K562 (cell line): ENCODE results near the gene MRPL41. TPM values are rescaled to one million over a fixed set of nuclear protein-coding genes. Genes with fewer than 3 reads are reported as not detected.

Source experiments
- ATAC-seq: fragments of 200-7000 bp; cut with Tn5 transposase; 3 replicates; pipeline ENCODE4 v1.9.1; 2020; ENCODE audit warnings: moderate library complexity
- BruUV-seq: library from RNA; stranded (reverse); fragments of 400-500 nt; replicated peaks from 2 replicates; lab custom pipeline; 2021; lab: Mats Ljungman, UMichigan
- CTCF ChIA-PET: fragments of 300-600 bp; formaldehyde crosslinking; extraction: SDS; loops from one replicate; lab custom pipeline; 2021; ENCODE audit warnings: low intra/inter-chr PET ratio; lab: Yijun Ruan, JAX
- POLR2A ChIA-PET: fragments of 300-600, 350-650 bp; sonication (Branson Sonifier 250); formaldehyde crosslinking; extraction: SDS; loops from one replicate; lab custom pipeline; 2021; ENCODE audit warnings: antibody characterized with exemption, inconsistent platforms; lab: Yijun Ruan, JAX
- DNase-seq, 4 experiments: peaks; one replicate each; pipeline versions ENCODE4 v3.0.0 to v3.0.0-alpha.2; 2011 to 2018; ENCODE audit warnings: low spot score in 3 of 4, mixed read lengths in 3 of 4; ENCODE audit errors: extremely low read depth in 1 of 4
- FAIRE-seq: peaks from 2 replicates; lab custom pipeline; 2011; peaks lifted over from hg19 to GRCh38; lab: Jason Lieb, UNC
- H2AFZ ChIP-seq: 2 replicates; pipeline ENCODE4 v1.6.0; 2011; ENCODE audit warnings: low read depth, low read length, control low read depth, inconsistent platforms
- H3K27ac ChIP-seq: fragments of 200-600 bp; 3 replicates; pipeline ENCODE4 v1.8.0; 2011; ENCODE audit warnings: low read depth, mild to moderate bottlenecking, control low read depth, inconsistent platforms, low read length, moderate library complexity, mixed read lengths; ENCODE audit errors: extremely low read depth
- H3K27me3 ChIP-seq, 2 experiments: fragments of 300-600 bp in 1 of 2; 2 replicates in 1 of 2; 3 replicates in 1 of 2; pipeline versions ENCODE4 v1.6.0 to v1.8.0; 2011; ENCODE audit warnings: inconsistent platforms in 2 of 2, low read length in 2 of 2, mild to moderate bottlenecking in 1 of 2, mixed read lengths in 1 of 2, moderate library complexity in 1 of 2; ENCODE audit not compliant: control insufficient read depth in 2 of 2, insufficient read depth in 2 of 2
- H3K36me3 ChIP-seq: fragments of 300-600 bp; 3 replicates; pipeline ENCODE4 v1.8.0; 2011; ENCODE audit warnings: mild to moderate bottlenecking, low read length, inconsistent platforms; ENCODE audit not compliant: control insufficient read depth, insufficient read depth
- H3K4me1 ChIP-seq, 2 experiments: fragments of 200-600 bp in 1 of 2; replicated peaks in 1 of 2; 2 replicates in 1 of 2; 3 replicates in 1 of 2; pipeline versions ENCODE4 v1.5.1 to v1.8.0; 2011; ENCODE audit warnings: inconsistent platforms in 2 of 2, low read length in 2 of 2, mild to moderate bottlenecking in 1 of 2, mixed read lengths in 1 of 2, moderate library complexity in 1 of 2; ENCODE audit not compliant: control insufficient read depth in 2 of 2, insufficient read depth in 2 of 2
- H3K4me2 ChIP-seq: 2 replicates; pipeline ENCODE4 v1.6.1; 2011; ENCODE audit warnings: low read length, control low read depth, inconsistent platforms, mixed read lengths; ENCODE audit not compliant: insufficient read depth
- H3K4me3 ChIP-seq: fragments of 200-600 bp; sonication (generic), shearing (Covaris generic); 2 replicates; pipeline ENCODE4 v1.5.1; 2016; ENCODE audit warnings: control low read depth, inconsistent platforms
- H3K79me2 ChIP-seq: fragments of 200-600 bp; 3 replicates; pipeline ENCODE4 v1.8.0; 2011; ENCODE audit warnings: low read length, inconsistent platforms; ENCODE audit not compliant: control insufficient read depth, insufficient read depth
- H3K9ac ChIP-seq, 2 experiments: 2 replicates each; pipeline versions ENCODE4 v1.6.0 to v1.6.1; 2011; ENCODE audit warnings: low read depth in 2 of 2, low read length in 2 of 2, control low read depth in 1 of 2, inconsistent platforms in 1 of 2, mild to moderate bottlenecking in 1 of 2, mixed read lengths in 1 of 2; ENCODE audit not compliant: insufficient read depth in 1 of 2
- H3K9me1 ChIP-seq: one replicate; pipeline ENCODE4 v1.6.0; 2011; ENCODE audit warnings: inconsistent platforms, mild to moderate bottlenecking, low read length, moderate library complexity; ENCODE audit not compliant: control insufficient read depth, insufficient read depth
- H3K9me3 ChIP-seq: replicated peaks from 2 replicates; pipeline ENCODE4 v1.5.1; 2011; ENCODE audit warnings: low read depth, low read length, inconsistent platforms; ENCODE audit not compliant: control insufficient read depth, insufficient read depth
- H4K20me1 ChIP-seq: replicated peaks from 2 replicates; pipeline ENCODE4 v1.6.1; 2011; ENCODE audit warnings: low read length, inconsistent platforms, mixed read lengths; ENCODE audit not compliant: control insufficient read depth, insufficient read depth
- BDP1 ChIP-seq: IDR thresholded peaks from 3 replicates; pipeline ENCODE4 v1.6.1; 2011; ENCODE audit not compliant: insufficient read length, insufficient read depth
- DNMT1 ChIP-seq: fragments of 450-650 bp; IDR thresholded peaks from 2 replicates; pipeline ENCODE4 v1.6.1; 2016; ENCODE audit warnings: antibody characterized with exemption, mild to moderate bottlenecking
- OTX1 ChIP-seq: fragments of 450-650 bp; formaldehyde crosslinking; IDR thresholded peaks from 2 replicates; pipeline ENCODE4 v1.4.0; 2022; ENCODE audit warnings: mild to moderate bottlenecking
- TBL1XR1 ChIP-seq, 2 experiments: IDR thresholded peaks; 2 replicates each; pipeline ENCODE4 v1.6.1; 2012; ENCODE audit warnings: improper control_type of control experiment in 2 of 2, low read length in 2 of 2, mild to moderate bottlenecking in 1 of 2
- ZNF174 ChIP-seq: fragments of 250-450 bp; sonication (Bioruptor Pico); IDR thresholded peaks from 2 replicates; pipeline ENCODE4 v1.4.0; 2020; ENCODE audit warnings: mild to moderate bottlenecking
- ZSCAN29 ChIP-seq: fragments of 450-650 bp; IDR thresholded peaks from 2 replicates; pipeline ENCODE4 v1.6.1; 2017
- WGBS: fragments of 100-300 bp; shearing (Covaris generic); methylation state at CpG from one replicate; pipeline ENCODE4 v1.1.6; 2016; ENCODE audit warnings: low coverage, mixed read lengths; ENCODE audit not compliant: insufficient coverage; ENCODE audit errors: missing lambda C conversion rate; 5-methylcytosine and 5-hydroxymethylcytosine counted together
- in situ Hi-C: fragments of 300-500 bp; cut with MboI; formaldehyde crosslinking; loops from 4 replicates; pipeline ENCODE4 v1.15.0; 2018; ENCODE audit warnings: inconsistent platforms, mixed read lengths
- intact Hi-C: fragments of 100-400 bp; cut with micrococcal nuclease; formaldehyde crosslinking; loops from 2 replicates; pipeline ENCODE4 v1.14.2; 2022
- polyA plus RNA-seq, 8 experiments: library from polyadenylated mRNA; depleted of rRNA in 4 of 8; stranded (reverse) in 5 of 8; unstranded in 3 of 8; fragments of >200 nt; fragmentation: Nextera tagmentation in 2 of 8; fragmentation: Illumina TruSeq in 1 of 8; extraction: Ambion mirVana in 2 of 8; extraction: Trizol in 1 of 8; gene quantifications; 2 replicates each; pipeline versions ENCODE4 v1.2.1 to v1.2.3, GENCODE V29; 2011 to 2014; ENCODE audit warnings: inconsistent platforms in 1 of 8, missing spikeins in 1 of 8
- total RNA-seq, 7 experiments: library from RNA; depleted of rRNA in 6 of 7; stranded (reverse); fragments of >200 nt in 6 of 7; fragmentation: Illumina TruSeq in 2 of 7; extraction: Trizol in 2 of 7; gene quantifications; 2 replicates each; pipeline versions ENCODE4 v1.2.1 to v1.2.3, GENCODE V29; 2011 to 2021; ENCODE audit warnings: low replicate concordance in 1 of 7
- TF ChIP-seq, protein P1 (sequence below), 2 experiments: IDR thresholded peaks; 2 replicates each; pipeline ENCODE4 v1.6.1; 2012; ENCODE audit warnings: improper control_type of control experiment in 2 of 2, low read depth in 2 of 2, low read length in 2 of 2, borderline replicate concordance in 1 of 2
- TF ChIP-seq, protein P2 (sequence below): fragments of 450-650 bp; IDR thresholded peaks from 2 replicates; pipeline ENCODE4 v1.6.1; 2017; ENCODE audit warnings: mild to moderate bottlenecking, moderate library complexity
- TF ChIP-seq, protein P3 (sequence below): IDR thresholded peaks from 2 replicates; pipeline ENCODE4 v1.6.1; 2014; ENCODE audit warnings: antibody characterized with exemption
- TF ChIP-seq, protein P4 (sequence below): fragments of 250-450 bp; sonication (Bioruptor Pico); IDR thresholded peaks from 2 replicates; pipeline ENCODE4 v1.4.0; 2020

Gene MRPL41
- total and polyA plus RNA-seq, 9 of the 15 experiments (the other 6 are each of a cell fraction or from before 2014, with no cell fraction given): 2.6 to 259 (median 21.6) TPM

GRCh38 chr9:137564134-137564533 is 12.5 kb downstream of the MRPL41 start:
- H4K20me1 ChIP-seq: no peaks in the 10 kb centered on the region
- H3K4me1 ChIP-seq: no peaks in the 10 kb centered on the region
- BruUV-seq: no TSS peak
- H3K9ac ChIP-seq: no peak overlapping the region
- ChIA-PET CTCF (no interaction called here), POLR2A (interaction anchor here (1.8 kb wide), 1 partner anchor 11 kb away, joined by 4 read pairs; no protein-coding TSS in a partner anchor)
- in situ Hi-C loops: no loop called here
- H3K27me3 ChIP-seq: no peaks in the 10 kb centered on the region
- ATAC-seq (no peak), FAIRE-seq (no peak), DNase-seq (no peak)
- intact Hi-C loops: no loop called here
- no peaks in the 10 kb centered on the region for H3K9me1 ChIP-seq
- WGBS: 95% methylated on average over 10 of the region's 10 CpGs
- no peaks in the 10 kb centered on the region for H3K9me3 ChIP-seq
- H3K79me2 ChIP-seq: no peaks in the 10 kb centered on the region
- H3K27ac ChIP-seq: no peak overlapping the region
- no peak overlapping the region for H3K4me2 ChIP-seq
- no peak overlapping the region for H2AFZ ChIP-seq
- H3K4me3 ChIP-seq: no peak overlapping the region
- H3K36me3 ChIP-seq: peaks cover 53% of the 10 kb centered on the region; the same call in 2 of the 3 replicates
- TF ChIP-seq ZNF174 (CRISPR knock-in tag) (no peak), BDP1 (no peak), TBL1XR1 (IDR thresholded peaks at IDR 0.05; ENCODE audit: low read length in 2 of 2) (no peak), OTX1 (CRISPR knock-in tag) (no peak), DNMT1 (no peak), ZSCAN29 (no peak)
- TF ChIP-seq, protein P1, sequence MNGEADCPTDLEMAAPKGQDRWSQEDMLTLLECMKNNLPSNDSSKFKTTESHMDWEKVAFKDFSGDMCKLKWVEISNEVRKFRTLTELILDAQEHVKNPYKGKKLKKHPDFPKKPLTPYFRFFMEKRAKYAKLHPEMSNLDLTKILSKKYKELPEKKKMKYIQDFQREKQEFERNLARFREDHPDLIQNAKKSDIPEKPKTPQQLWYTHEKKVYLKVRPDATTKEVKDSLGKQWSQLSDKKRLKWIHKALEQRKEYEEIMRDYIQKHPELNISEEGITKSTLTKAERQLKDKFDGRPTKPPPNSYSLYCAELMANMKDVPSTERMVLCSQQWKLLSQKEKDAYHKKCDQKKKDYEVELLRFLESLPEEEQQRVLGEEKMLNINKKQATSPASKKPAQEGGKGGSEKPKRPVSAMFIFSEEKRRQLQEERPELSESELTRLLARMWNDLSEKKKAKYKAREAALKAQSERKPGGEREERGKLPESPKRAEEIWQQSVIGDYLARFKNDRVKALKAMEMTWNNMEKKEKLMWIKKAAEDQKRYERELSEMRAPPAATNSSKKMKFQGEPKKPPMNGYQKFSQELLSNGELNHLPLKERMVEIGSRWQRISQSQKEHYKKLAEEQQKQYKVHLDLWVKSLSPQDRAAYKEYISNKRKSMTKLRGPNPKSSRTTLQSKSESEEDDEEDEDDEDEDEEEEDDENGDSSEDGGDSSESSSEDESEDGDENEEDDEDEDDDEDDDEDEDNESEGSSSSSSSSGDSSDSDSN (IDR thresholded peaks at IDR 0.05; ENCODE audit: borderline replicate concordance in 1 of 2, low read depth in 2 of 2, low read length in 2 of 2): no peak
- TF ChIP-seq, protein P2, sequence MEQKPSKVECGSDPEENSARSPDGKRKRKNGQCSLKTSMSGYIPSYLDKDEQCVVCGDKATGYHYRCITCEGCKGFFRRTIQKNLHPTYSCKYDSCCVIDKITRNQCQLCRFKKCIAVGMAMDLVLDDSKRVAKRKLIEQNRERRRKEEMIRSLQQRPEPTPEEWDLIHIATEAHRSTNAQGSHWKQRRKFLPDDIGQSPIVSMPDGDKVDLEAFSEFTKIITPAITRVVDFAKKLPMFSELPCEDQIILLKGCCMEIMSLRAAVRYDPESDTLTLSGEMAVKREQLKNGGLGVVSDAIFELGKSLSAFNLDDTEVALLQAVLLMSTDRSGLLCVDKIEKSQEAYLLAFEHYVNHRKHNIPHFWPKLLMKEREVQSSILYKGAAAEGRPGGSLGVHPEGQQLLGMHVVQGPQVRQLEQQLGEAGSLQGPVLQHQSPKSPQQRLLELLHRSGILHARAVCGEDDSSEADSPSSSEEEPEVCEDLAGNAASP: no peak
- TF ChIP-seq, protein P3, sequence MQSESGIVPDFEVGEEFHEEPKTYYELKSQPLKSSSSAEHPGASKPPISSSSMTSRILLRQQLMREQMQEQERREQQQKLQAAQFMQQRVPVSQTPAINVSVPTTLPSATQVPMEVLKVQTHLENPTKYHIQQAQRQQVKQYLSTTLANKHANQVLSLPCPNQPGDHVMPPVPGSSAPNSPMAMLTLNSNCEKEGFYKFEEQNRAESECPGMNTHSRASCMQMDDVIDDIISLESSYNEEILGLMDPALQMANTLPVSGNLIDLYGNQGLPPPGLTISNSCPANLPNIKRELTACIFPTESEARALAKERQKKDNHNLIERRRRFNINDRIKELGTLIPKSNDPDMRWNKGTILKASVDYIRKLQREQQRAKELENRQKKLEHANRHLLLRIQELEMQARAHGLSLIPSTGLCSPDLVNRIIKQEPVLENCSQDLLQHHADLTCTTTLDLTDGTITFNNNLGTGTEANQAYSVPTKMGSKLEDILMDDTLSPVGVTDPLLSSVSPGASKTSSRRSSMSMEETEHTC: no peak
- TF ChIP-seq, protein P4, sequence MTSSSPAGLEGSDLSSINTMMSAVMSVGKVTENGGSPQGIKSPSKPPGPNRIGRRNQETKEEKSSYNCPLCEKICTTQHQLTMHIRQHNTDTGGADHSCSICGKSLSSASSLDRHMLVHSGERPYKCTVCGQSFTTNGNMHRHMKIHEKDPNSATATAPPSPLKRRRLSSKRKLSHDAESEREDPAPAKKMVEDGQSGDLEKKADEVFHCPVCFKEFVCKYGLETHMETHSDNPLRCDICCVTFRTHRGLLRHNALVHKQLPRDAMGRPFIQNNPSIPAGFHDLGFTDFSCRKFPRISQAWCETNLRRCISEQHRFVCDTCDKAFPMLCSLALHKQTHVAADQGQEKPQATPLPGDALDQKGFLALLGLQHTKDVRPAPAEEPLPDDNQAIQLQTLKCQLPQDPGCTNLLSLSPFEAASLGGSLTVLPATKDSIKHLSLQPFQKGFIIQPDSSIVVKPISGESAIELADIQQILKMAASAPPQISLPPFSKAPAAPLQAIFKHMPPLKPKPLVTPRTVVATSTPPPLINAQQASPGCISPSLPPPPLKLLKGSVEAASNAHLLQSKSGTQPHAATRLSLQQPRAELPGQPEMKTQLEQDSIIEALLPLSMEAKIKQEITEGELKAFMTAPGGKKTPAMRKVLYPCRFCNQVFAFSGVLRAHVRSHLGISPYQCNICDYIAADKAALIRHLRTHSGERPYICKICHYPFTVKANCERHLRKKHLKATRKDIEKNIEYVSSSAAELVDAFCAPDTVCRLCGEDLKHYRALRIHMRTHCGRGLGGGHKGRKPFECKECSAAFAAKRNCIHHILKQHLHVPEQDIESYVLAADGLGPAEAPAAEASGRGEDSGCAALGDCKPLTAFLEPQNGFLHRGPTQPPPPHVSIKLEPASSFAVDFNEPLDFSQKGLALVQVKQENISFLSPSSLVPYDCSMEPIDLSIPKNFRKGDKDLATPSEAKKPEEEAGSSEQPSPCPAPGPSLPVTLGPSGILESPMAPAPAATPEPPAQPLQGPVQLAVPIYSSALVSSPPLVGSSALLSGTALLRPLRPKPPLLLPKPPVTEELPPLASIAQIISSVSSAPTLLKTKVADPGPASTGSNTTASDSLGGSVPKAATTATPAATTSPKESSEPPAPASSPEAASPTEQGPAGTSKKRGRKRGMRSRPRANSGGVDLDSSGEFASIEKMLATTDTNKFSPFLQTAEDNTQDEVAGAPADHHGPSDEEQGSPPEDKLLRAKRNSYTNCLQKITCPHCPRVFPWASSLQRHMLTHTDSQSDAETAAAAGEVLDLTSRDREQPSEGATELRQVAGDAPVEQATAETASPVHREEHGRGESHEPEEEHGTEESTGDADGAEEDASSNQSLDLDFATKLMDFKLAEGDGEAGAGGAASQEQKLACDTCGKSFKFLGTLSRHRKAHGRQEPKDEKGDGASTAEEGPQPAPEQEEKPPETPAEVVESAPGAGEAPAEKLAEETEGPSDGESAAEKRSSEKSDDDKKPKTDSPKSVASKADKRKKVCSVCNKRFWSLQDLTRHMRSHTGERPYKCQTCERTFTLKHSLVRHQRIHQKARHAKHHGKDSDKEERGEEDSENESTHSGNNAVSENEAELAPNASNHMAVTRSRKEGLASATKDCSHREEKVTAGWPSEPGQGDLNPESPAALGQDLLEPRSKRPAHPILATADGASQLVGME: no peak
